HG03565 (cell line): ENCODE data around the gene MIEF2.

Experiments
- ATAC-seq: cut with Tn5 transposase; IDR thresholded peaks from one replicate; pipeline ENCODE4 v1.9.1; 2021; ENCODE audit warnings: mild to moderate bottlenecking, moderate library complexity; ENCODE audit not compliant: unreplicated experiment

MIEF2 gene

GRCh38 chr17:18254888-18255649 is 5.4 kb upstream of the MIEF2 start:
- no peak for ATAC-seq

GRCh38 chr17:18256351-18256750 is 4.1 kb upstream of the MIEF2 start:
- no peak for ATAC-seq

GRCh38 chr17:18256776-18257175 is 3.7 kb upstream of the MIEF2 start:
- ATAC-seq = no peak

DNA sequence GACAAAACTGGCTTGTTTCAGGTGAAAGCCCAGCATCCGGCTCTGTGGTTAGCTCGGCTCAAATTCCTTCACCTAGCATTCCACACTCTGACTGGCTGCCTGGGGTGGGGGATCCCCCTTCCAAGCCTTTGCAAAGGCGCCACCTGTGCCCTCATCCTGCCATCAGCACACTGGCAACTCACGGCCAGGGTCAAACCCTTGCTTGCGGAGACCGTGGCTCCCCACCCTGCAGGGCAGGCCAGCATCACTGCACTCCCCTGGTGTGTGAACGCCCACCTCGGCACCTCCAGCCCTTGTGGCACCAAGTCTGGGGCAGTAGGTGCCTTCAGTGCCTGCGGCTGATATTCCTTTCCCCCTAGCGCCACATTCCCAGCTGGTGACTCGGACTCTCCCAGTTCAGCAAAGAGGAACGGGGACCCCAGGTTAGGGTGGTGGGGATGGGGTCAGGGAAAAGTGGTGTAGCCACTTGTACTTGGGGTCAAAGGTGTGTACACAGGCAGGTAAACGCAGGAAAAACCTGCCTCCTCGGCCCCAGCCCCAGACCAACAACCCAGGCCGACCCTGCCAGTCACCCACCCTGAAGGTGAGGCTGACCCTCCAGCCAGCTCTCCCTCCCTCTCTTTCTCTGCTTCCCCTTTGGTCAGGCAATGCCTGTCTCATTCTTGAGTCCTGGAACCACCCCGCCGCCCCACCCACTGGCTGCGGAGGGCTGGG is 3.0 kb upstream of the MIEF2 start:
- ATAC-seq = no peak

DNA sequence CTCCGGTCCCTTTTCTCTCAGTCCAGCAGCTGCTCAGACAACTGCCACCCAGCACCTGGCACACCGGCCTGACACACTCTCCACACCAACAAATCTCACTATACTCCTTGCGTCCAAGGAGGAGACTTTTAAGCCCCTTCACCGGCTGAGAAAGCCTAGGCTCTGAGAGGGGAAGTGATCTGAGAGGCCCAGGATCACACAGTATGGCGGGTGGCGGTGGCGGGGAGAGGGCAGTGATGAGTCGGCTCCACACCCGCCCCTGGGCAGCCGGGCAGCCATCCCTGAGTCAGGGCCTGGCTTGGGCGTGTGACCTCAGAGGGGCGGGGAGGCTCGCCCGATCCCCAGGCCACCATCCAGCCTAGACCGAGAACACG is 2.5 kb upstream of the MIEF2 start:
- ATAC-seq = no peak

DNA sequence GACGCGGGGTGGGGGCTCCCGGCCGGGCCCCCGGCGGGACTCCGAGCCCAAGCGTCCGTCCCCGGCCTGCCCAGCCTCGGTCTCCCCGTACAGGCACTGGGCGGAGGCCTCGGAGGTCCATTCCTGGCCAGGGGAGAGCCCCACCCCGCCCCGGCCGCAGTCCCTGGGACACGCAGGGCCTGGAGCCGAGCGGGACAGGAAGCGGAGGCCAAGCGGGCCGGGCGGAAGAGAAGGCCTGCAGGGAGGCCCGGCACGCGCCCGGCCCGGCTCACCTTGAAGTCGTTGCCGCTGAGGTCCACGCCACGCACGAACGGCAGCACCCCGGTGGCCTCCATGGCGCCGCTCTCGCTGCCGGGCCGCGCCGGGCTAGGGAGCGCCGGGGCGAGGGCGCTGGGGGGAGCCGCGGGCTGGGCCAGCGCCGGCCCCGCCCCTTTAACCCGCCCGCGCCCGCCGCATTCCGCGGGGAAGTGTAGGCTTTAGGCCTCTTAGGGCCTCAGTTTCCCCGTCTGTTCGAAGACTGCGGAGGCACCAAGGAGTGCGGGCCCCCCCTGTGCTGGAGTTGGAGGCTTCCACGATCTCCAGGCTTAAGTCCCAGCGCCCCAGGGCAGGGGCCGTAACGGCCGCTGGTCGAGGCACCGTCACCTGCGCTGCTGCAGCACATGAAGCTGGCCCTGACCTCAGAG is 2.0 kb upstream of the MIEF2 start, which contains the start of gene FLII:
FLII (minus strand) TSS at position 383 of the 683 bp plus-strand sequence; CDS start at position 335, 48 bp downstream.
- ATAC-seq = no peak

- no peak for ATAC-seq
These were observed 686 bp upstream of the MIEF2 start for GRCh38 chr17:18259621-18260331.

GRCh38 chr17:18261146-18261515 is 669 bp downstream of the MIEF2 start:
- no peak for ATAC-seq

DNA sequence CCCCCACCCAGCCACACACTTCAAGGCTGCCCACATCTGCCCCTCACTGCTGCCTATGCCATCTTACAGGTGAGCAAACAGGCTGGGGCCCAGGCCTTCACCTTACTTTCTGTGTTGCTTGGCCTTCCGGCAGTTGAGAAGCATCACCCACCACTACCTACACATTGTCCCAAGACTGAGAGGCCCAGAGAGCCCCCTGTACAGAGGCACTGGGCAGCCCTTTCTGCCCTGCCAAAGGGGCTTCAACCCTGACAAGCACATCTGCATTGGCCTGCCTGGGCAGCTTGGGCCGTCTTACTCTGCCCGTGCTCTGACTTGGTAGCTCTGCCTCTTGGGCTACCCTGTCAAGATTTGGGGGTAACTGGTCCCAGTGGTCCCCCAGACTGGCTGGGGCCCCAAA is 1.2 kb downstream of the MIEF2 start:
- ATAC-seq = no peak

- no peak for ATAC-seq
These were observed 1.6 kb downstream of the MIEF2 start for GRCh38 chr17:18262111-18262510.

- ATAC-seq = no peak
These were observed 2.2 kb downstream of the MIEF2 start for GRCh38 chr17:18262641-18263040.

- no peak for ATAC-seq
These were observed 3.6 kb downstream of the MIEF2 start for GRCh38 chr17:18263885-18264682.

GRCh38 chr17:18267366-18267765 is 6.9 kb downstream of the MIEF2 start:
- ATAC-seq = no peak

DNA sequence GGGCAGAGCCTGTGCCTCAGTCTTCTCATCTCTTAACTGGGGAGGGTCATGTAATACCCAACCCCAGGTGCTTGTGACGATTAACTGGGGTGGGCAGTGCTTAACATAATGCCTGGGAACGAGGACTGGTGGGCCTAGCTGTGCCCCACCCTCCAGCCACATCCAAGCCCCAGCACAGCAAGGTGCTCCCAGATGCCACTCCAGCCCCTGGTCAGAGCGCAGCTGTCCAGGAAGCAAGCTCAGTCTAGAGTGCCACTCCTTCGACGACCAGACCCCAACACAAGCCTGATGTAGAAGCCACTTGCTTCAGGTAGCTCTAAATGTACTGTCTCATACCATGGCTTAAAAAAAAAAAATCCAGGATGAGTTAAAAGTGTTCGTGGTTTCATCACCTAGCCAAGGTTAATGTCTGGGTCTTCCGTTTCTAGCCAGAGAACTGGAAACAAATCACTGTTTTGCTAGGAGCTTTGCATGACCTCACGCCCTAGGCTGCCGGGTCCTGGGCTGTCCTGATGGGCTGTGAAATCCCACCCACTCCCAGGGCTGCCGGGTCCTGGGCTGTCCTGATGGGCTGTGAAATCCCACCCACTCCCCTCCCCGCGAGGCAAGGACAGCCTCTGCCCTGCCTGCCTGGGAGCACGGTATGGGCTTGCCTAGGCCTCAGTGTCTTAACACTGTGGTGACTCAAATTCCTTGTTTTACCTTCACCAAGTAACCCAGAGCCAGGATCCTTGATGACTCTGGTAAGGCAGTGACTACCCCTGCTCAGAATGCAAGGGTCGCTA is 7.7 kb downstream of the MIEF2 start:
- no peak for ATAC-seq

DNA sequence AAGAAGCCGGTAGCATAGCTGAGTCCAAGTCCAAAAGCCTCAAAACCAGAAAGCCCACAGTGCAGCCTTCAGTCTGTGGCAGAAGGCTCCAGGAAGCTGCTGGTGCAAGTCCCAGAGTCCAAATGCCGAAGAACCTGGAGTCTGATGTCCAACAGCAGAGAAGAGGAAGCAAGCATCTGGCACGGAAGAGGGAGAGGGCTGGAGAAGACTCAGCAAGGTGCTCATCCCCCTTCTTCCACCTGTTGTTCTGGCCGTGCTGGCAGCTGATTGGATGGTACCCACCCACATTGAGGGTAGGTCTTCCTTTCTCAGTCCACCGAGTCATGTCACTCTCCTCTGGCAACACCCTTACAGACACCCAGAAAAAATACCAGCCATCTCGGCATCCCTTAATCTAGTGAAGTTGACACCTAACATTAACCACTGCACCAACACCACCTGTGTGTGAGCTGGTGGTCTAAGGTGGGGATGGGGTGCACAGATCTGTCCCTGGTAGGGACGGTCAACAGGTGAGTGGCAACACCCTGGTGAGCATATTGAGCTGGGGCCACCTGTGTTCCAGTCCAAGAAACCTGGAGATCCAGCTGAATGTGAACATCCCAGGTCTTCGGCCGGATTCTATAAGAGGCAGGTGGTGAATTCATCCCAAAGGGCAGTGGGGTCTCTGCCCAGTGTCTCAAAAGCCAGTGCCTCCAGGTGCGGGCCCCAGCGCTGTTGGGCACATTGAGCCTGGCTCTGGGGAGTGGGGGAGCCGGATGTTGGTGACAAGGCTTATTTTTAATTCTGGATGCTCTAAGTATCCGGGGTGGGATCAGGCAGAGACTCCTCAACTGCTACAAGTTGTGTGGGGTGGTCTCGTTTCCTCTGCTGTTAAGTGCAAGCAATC is 9.8 kb downstream of the MIEF2 start:
- no peak for ATAC-seq

- ATAC-seq = no peak
These were observed 16.6 kb downstream of the MIEF2 start for GRCh38 chr17:18277076-18277475.

GRCh38 chr17:18278867-18279266 is 18.4 kb downstream of the MIEF2 start:
- ATAC-seq = no peak

- no peak for ATAC-seq
These were observed 19.8 kb downstream of the MIEF2 start for GRCh38 chr17:18280249-18280648.
